Liver (tissue), 9 donors: ENCODE data around the gene GRN. TPM values are rescaled to one million over a fixed set of nuclear protein-coding genes. Genes with fewer than 3 reads are reported as not detected.

Source experiments
- DNase-seq: peaks from one replicate; pipeline ENCODE4 v3.0.0-alpha.2; 2017; ENCODE audit warnings: low spot score
- H3K27ac ChIP-seq, 2 donors: one replicate each; pipeline ENCODE4 v1.7.0; 2013; ENCODE audit warnings: inconsistent platforms in 2 of 2, low read length in 2 of 2, control low read depth in 1 of 2, low read depth in 1 of 2, mild to moderate bottlenecking in 1 of 2
- H3K27me3 ChIP-seq, 4 donors: one replicate each; pipeline versions ENCODE4 v1.6.1 to v1.7.0; 2013; ENCODE audit warnings: low read length in 3 of 4, inconsistent platforms in 1 of 4, mild to moderate bottlenecking in 1 of 4, moderate library complexity in 1 of 4; ENCODE audit not compliant: control insufficient read depth in 4 of 4, insufficient read depth in 4 of 4
- H3K36me3 ChIP-seq, 4 donors: one replicate each; pipeline versions ENCODE4 v1.6.1 to v1.7.0; 2013; ENCODE audit warnings: low read length in 3 of 4, mild to moderate bottlenecking in 3 of 4, low read depth in 1 of 4, moderate library complexity in 1 of 4; ENCODE audit not compliant: control insufficient read depth in 4 of 4, insufficient read depth in 3 of 4
- H3K4me1 ChIP-seq, 4 donors: one replicate each; pipeline versions ENCODE4 v1.6.1 to v1.7.0; 2013; ENCODE audit warnings: low read length in 3 of 4, mild to moderate bottlenecking in 3 of 4, moderate library complexity in 1 of 4; ENCODE audit not compliant: control insufficient read depth in 4 of 4, insufficient read depth in 4 of 4
- H3K4me3 ChIP-seq, 3 donors: one replicate each; pipeline versions ENCODE4 v1.6.1 to v1.7.0; 2013; ENCODE audit warnings: low read length in 3 of 3, control low read depth in 1 of 3, low read depth in 1 of 3, mild to moderate bottlenecking in 1 of 3
- H3K9ac ChIP-seq, 2 donors: one replicate each; pipeline ENCODE4 v1.7.0; 2013; ENCODE audit warnings: low read length in 2 of 2, mild to moderate bottlenecking in 2 of 2, moderate library complexity in 2 of 2, control low read depth in 1 of 2, low read depth in 1 of 2
- H3K9me3 ChIP-seq, 4 donors: one replicate each; pipeline versions ENCODE4 v1.6.1 to v1.7.0; 2013; ENCODE audit warnings: low read length in 3 of 4; ENCODE audit not compliant: control insufficient read depth in 4 of 4
- EGR1 ChIP-seq, 2 donors: IDR thresholded peaks; 2 replicates each; pipeline ENCODE4 v1.6.1; 2016 to 2018; ENCODE audit warnings: antibody characterized with exemption in 2 of 2, low read depth in 2 of 2
- FOXA1 ChIP-seq: IDR thresholded peaks from 2 replicates; pipeline ENCODE4 v1.6.1; 2016; ENCODE audit warnings: antibody characterized with exemption
- FOXA2 ChIP-seq: IDR thresholded peaks from 2 replicates; pipeline ENCODE4 v1.6.1; 2016; ENCODE audit warnings: antibody characterized with exemption
- HNF4G ChIP-seq: IDR thresholded peaks from 2 replicates; pipeline ENCODE4 v1.6.1; 2016; ENCODE audit warnings: antibody characterized with exemption
- JUND ChIP-seq, 2 donors: IDR thresholded peaks; 2 replicates each; pipeline ENCODE4 v1.6.1; 2016; ENCODE audit warnings: antibody characterized with exemption in 2 of 2
- RAD21 ChIP-seq, 2 donors: IDR thresholded peaks; 2 replicates each; pipeline ENCODE4 v1.6.1; 2016; ENCODE audit warnings: antibody characterized with exemption in 2 of 2, mild to moderate bottlenecking in 2 of 2
- RXRA ChIP-seq, 2 donors: IDR thresholded peaks; 2 replicates each; pipeline ENCODE4 v1.6.1; 2017 to 2018; ENCODE audit warnings: antibody characterized with exemption in 2 of 2, mild to moderate bottlenecking in 1 of 2
- SP1 ChIP-seq: IDR thresholded peaks from 2 replicates; pipeline ENCODE4 v1.6.1; 2018; ENCODE audit warnings: antibody characterized with exemption, mild to moderate bottlenecking
- YY1 ChIP-seq: IDR thresholded peaks from 2 replicates; pipeline ENCODE4 v1.6.1; 2016; ENCODE audit warnings: antibody characterized with exemption, mild to moderate bottlenecking
- ZBTB33 ChIP-seq: IDR thresholded peaks from 2 replicates; pipeline ENCODE4 v1.6.1; 2016; ENCODE audit warnings: antibody characterized with exemption
- WGBS: extraction: QIAGEN DNeasy Blood & Tissue Kit; methylation state at CpG from one replicate; pipeline ENCODE4 v1.1.7; 2013; 5-methylcytosine and 5-hydroxymethylcytosine counted together
- polyA plus RNA-seq, 2 donors: library from polyadenylated mRNA; stranded (reverse) in 1 of 2; unstranded in 1 of 2; fragments of 200-250 nt in 1 of 2; fragments of >200 nt in 1 of 2; fragmentation: Nextera tagmentation in 1 of 2; extraction: Ambion mirVana in 1 of 2; gene quantifications; one replicate each; pipeline versions ENCODE4 v1.2.1 to v1.2.3, GENCODE V29; 2013 to 2015
- total RNA-seq, 2 donors: library from RNA; depleted of rRNA; stranded (reverse); fragments of >200 nt; gene quantifications; one replicate each; pipeline ENCODE4 v1.2.3, GENCODE V29; 2014
- TF ChIP-seq, protein P1 (sequence below): fragments of 150-350 bp; IDR thresholded peaks from 2 replicates; pipeline ENCODE4 v1.5.1; 2017; ENCODE audit warnings: improper control_type of control experiment, low read depth, low read length; ENCODE audit not compliant: missing input control
- donor health status: healthy.
- donor health status: healthy.
- donor health status: healthy.
- donor health status: healthy.
- donor health status: healthy.

The GRN gene
- total and polyA plus RNA-seq, 4 donors = 90.9 to 166 (median 133) TPM

GRCh38 chr17:44315760-44316731 lies 29.1 kb upstream of the GRN start (continued):
- TF ChIP-seq FOXA2 = no peak

DNA sequence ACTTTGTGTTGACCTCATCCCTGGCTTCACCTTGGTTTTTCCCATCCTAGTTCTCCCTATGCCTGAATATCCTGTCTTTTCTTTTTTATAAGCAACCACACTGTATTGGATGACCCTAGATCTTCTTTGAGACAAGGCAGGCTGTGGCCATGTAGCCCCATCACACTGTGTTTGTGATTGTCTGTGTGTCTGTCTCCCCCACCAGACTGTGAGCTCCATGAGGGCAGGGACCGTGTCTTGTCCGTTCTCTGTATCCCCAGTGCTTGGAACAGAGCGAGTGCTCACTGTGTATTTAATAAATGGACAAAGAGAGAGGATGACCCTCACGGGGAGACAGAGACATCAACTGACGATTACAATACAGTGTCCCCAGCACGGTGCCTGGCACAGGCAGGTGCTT lies 27.6 kb upstream of the GRN start:
- no peaks in the 10 kb centered on the region for H3K9me3 ChIP-seq
- DNase-seq = no peak
- no peak overlapping the region for H3K27ac ChIP-seq
- peaks cover 0 to 6% (median 3%) of the 10 kb centered on the region in 4 donors for H3K27me3 ChIP-seq
- WGBS = 88% methylated on average over 6 of the region's 6 CpGs
- H3K9ac ChIP-seq = no peak overlapping the region
- no peak overlapping the region for H3K4me3 ChIP-seq
- TF ChIP-seq HNF4G (no peak), RXRA (IDR thresholded peaks at IDR 0.05) (no peak), FOXA1 (no peak), SP1 (no peak)
- H3K4me1 ChIP-seq = peaks cover 0 to 6% (median 2%) of the 10 kb centered on the region in 4 donors
- peaks cover 2 to 28% (median 10%) of the 10 kb centered on the region in 4 donors for H3K36me3 ChIP-seq

DNA sequence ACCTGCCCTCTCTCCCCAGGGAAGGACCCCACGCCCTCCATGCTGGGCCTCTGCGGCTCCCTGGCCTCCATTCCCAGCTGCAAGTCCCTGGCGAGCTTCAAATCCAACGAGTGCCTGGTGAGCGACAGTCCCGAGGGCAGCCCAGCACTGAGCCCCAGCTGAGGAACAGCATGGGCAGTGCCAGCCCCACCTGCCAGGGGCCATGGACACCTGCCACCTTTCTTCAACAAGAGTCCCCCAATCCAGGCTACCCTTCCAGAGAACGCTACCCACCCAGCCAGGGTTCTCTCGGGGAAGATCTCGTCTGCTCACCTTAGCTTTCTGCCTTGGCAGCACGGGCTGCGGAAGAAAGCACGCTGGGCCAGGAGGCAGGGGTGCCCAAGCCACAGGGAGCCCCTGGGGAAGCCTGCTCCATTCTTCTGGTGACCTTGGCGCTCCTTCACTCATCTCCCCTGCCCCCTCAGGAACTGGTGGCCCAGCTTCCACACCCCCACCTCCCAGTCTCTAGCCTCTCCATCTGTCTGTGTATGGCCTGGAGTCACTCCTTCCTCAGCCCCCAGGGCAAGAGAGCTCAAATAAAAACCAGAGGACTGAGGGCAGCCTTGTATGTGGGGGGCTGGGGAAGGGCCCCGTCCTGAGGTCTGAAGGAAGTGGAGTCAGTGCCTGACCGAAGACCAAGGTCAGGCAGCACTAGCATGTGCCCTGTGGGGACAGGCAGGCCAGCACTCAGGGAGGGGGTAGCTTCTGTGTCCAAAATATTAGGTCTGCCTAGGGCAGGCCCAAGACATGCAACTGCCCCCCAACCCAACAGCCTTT lies 26.8 kb upstream of the GRN start:
- no peak overlapping the region for H3K27ac ChIP-seq
- H3K27me3 ChIP-seq = peaks cover 0 to 6% (median 3%) of the 10 kb centered on the region in 4 donors
- peak; percentile 37 for DNase-seq
- H3K9ac ChIP-seq = no peak overlapping the region
- TF ChIP-seq EGR1 (IDR thresholded peaks at IDR 0.05; ENCODE audit: low read depth in 2 of 2) (no peak), FOXA1 (no peak), JUND (IDR thresholded peaks at IDR 0.05) (no peak), ZBTB33 (no peak), SP1 (no peak), RAD21 (IDR thresholded peaks at IDR 0.05) (no peak), RXRA (IDR thresholded peaks at IDR 0.05) (no peak), YY1 (no peak), FOXA2 (no peak)
- TF ChIP-seq, protein P1, sequence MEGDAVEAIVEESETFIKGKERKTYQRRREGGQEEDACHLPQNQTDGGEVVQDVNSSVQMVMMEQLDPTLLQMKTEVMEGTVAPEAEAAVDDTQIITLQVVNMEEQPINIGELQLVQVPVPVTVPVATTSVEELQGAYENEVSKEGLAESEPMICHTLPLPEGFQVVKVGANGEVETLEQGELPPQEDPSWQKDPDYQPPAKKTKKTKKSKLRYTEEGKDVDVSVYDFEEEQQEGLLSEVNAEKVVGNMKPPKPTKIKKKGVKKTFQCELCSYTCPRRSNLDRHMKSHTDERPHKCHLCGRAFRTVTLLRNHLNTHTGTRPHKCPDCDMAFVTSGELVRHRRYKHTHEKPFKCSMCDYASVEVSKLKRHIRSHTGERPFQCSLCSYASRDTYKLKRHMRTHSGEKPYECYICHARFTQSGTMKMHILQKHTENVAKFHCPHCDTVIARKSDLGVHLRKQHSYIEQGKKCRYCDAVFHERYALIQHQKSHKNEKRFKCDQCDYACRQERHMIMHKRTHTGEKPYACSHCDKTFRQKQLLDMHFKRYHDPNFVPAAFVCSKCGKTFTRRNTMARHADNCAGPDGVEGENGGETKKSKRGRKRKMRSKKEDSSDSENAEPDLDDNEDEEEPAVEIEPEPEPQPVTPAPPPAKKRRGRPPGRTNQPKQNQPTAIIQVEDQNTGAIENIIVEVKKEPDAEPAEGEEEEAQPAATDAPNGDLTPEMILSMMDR = no peak
- H3K4me1 ChIP-seq = peaks cover 0 to 11% (median 5%) of the 10 kb centered on the region in 4 donors
- peaks cover 2 to 28% (median 10%) of the 10 kb centered on the region in 4 donors for H3K36me3 ChIP-seq
- 85% methylated on average over 15 of the region's 15 CpGs for WGBS
- H3K9me3 ChIP-seq = no peaks in the 10 kb centered on the region
- H3K4me3 ChIP-seq = no peak overlapping the region
